COLO668 (cell line): ENCODE measurements around the gene CDH9.
"Not testable (repeated sequence)": the region's sequence is repeated elsewhere in the genome, so short reads cannot be mapped to it uniquely, and the experiment has no call there.

ENCODE experiments used
- DNase-seq: peaks from one replicate; lab custom pipeline; 2025; ENCODE audit not compliant: unreplicated experiment; lab: John Stamatoyannopoulos, UW

Gene CDH9

GRCh38 chr5:26959290-26959689, 79.1 kb downstream of the CDH9 start:
- DNase-seq, result no peak

- no peak for DNase-seq
Measured at GRCh38 chr5:26955161-26955560, 83.2 kb downstream of the CDH9 start.

GRCh38 chr5:26948921-26949320, 89.5 kb downstream of the CDH9 start:
- no peak for DNase-seq

- no peak for DNase-seq
Measured at GRCh38 chr5:26945901-26946300, 92.5 kb downstream of the CDH9 start.

GRCh38 chr5:26942481-26942880, 95.9 kb downstream of the CDH9 start:
- DNase-seq, result no peak

- DNase-seq, result no peak
Measured at GRCh38 chr5:26940994-26941393, 97.4 kb downstream of the CDH9 start.

GRCh38 chr5:26932238-26932637, 106.1 kb downstream of the CDH9 start:
- DNase-seq, result no peak

GRCh38 chr5:26921439-26921838, 116.9 kb downstream of the CDH9 start:
- DNase-seq, result no peak

GRCh38 chr5:26903469-26903868, 134.9 kb downstream of the CDH9 start:
- DNase-seq, result no peak

- DNase-seq, result no peak
Measured at GRCh38 chr5:26894719-26895263, 143.6 kb downstream of the CDH9 start.

GRCh38 chr5:26893078-26893477, 145.3 kb downstream of the CDH9 start:
- no peak for DNase-seq

GRCh38 chr5:26889815-26890214, 148.6 kb downstream of the CDH9 start:
- peak; percentile 7 for DNase-seq

GRCh38 chr5:26884481-26884880, 153.9 kb downstream of the CDH9 start:
- no peak for DNase-seq

- DNase-seq, result no peak
Measured at GRCh38 chr5:26883375-26883774, 155.0 kb downstream of the CDH9 start.

GRCh38 chr5:26881901-26882300, 156.5 kb downstream of the CDH9 start:
- DNase-seq, result no peak

- no peak for DNase-seq
Measured at GRCh38 chr5:26877154-26877553, 161.2 kb downstream of the CDH9 start.

- no peak for DNase-seq
Measured at GRCh38 chr5:26872337-26872736, 166.0 kb downstream of the CDH9 start.

GRCh38 chr5:26869781-26870180, 168.6 kb downstream of the CDH9 start:
- DNase-seq, result no peak

- no peak for DNase-seq
Measured at GRCh38 chr5:26868504-26868903, 169.9 kb downstream of the CDH9 start.

- DNase-seq, result no peak
Measured at GRCh38 chr5:26864061-26864460, 174.3 kb downstream of the CDH9 start.

- DNase-seq, result no peak
Measured at GRCh38 chr5:26856238-26856637, 182.1 kb downstream of the CDH9 start.

- not testable (repeated sequence) for DNase-seq
Measured at GRCh38 chr5:26852450-26852849, 185.9 kb downstream of the CDH9 start.

GRCh38 chr5:26847041-26847736, 191.2 kb downstream of the CDH9 start:
- DNase-seq, result peak; percentile 38
